GM10248 (cell line): ENCODE measurements around the gene SLC66A2.
"Not testable (repeated sequence)": the region's sequence is repeated elsewhere in the genome, so short reads cannot be mapped to it uniquely, and the experiment has no call there.

ENCODE experiments used
- CTCF ChIA-PET: fragments of 300-600 bp; sonication (Branson Sonifier 250); formaldehyde crosslinking; extraction: SDS; loops from one replicate; lab custom pipeline; 2021; ENCODE audit warnings: antibody characterized with exemption; lab: Yijun Ruan, JAX
- POLR2A ChIA-PET: fragments of 350-650 bp; sonication (Branson Sonifier 250); formaldehyde crosslinking; extraction: SDS; loops from one replicate; lab custom pipeline; 2020; ENCODE audit warnings: antibody characterized with exemption; lab: Yijun Ruan, JAX
- DNase-seq: peaks from one replicate; pipeline ENCODE4 v3.0.0; 2012; ENCODE audit errors: extremely low spot score
- TF ChIP-seq, protein P1 (sequence below): IDR thresholded peaks from 2 replicates; pipeline ENCODE4 v1.5.1; 2012; ENCODE audit warnings: mild to moderate bottlenecking, low read depth; ENCODE audit errors: extremely low read depth, missing control alignments, control extremely low read depth

Gene SLC66A2

GRCh38 chr18:79878741-79879378 is 72.6 kb downstream of the SLC66A2 start:
- TF ChIP-seq, protein P1, sequence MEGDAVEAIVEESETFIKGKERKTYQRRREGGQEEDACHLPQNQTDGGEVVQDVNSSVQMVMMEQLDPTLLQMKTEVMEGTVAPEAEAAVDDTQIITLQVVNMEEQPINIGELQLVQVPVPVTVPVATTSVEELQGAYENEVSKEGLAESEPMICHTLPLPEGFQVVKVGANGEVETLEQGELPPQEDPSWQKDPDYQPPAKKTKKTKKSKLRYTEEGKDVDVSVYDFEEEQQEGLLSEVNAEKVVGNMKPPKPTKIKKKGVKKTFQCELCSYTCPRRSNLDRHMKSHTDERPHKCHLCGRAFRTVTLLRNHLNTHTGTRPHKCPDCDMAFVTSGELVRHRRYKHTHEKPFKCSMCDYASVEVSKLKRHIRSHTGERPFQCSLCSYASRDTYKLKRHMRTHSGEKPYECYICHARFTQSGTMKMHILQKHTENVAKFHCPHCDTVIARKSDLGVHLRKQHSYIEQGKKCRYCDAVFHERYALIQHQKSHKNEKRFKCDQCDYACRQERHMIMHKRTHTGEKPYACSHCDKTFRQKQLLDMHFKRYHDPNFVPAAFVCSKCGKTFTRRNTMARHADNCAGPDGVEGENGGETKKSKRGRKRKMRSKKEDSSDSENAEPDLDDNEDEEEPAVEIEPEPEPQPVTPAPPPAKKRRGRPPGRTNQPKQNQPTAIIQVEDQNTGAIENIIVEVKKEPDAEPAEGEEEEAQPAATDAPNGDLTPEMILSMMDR: no peak
- DNase-seq: no peak
- POLR2A ChIA-PET: no interaction called here
- CTCF ChIA-PET: no interaction called here

DNA sequence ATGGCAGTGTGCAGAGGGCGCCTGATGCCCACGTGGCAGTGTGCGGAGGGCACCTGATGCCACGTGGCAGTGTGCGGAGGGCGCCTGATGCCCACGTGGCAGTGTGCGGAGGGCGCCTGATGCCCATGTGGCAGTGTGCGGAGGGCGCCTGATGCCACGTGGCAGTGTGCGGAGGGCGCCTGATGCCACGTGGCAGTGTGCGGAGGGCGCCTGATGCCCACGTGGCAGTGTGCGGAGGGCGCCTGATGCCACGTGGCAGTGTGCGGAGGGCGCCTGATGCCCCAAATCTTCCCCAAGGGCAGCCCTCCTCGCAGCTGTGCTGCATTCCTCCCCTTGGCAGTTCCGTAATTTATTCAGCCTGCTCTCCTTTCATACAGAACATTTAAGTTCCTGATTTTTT is 73.2 kb downstream of the SLC66A2 start:
- POLR2A ChIA-PET, CTCF ChIA-PET, DNase-seq: not testable (repeated sequence)

- DNase-seq: no peak
- TF ChIP-seq, protein P1: no peak
- POLR2A ChIA-PET: no interaction called here
- CTCF ChIA-PET: no interaction called here
Observed at GRCh38 chr18:79877163-79878091, 74.0 kb downstream of the SLC66A2 start.

- POLR2A ChIA-PET: no interaction called here
- no peak for DNase-seq
- CTCF ChIA-PET: no interaction called here
- TF ChIP-seq, protein P1: no peak
Observed at GRCh38 chr18:79876497-79876896, 75.0 kb downstream of the SLC66A2 start.

DNA sequence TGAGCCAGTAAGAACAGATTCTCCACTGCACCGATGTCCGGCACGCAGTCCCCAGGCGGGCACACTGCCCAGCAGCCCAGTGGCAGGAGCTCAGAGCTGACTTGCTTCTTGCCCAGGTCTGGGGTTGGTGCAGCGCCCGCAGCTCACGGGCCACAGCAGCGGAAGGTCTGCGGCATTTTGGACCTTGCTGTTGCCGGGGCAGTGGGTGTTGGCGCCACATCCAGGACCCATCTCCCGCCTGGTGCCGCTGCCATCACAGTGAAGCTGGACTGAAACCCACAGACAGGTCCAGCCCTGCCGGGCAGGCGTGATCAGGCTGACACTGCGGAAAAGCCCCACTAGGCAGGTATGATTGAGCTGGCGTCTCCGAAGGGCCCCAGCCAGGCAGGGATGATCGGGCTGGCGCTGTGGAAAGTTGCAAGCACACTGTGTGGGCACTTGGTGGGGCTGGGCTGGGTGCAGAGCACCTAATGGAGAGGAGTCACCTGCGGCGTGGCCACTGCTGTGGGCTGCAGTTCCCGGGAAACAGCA is 75.5 kb downstream of the SLC66A2 start:
- TF ChIP-seq, protein P1: no peak
- no peak for DNase-seq
- ChIA-PET POLR2A (no interaction called here), CTCF (no interaction called here)

DNA sequence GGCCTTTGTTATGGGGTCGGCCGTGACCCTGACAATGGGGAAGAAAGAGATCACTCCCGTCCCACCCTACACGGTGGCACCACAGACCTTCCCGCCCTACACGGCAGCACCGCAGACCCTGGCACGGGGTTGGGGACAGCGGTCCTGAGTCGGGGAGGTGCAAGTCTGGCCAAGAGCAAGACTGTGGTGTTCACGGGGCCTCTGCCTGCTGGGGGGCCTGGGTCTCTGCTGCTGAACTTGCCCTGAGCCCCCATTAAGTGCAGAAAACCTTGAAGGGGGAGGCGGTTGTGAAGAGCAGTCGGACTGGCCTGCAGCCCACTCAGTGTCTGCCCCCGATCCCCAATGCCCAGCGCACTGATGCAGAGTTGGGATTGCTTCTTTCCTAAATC is 75.9 kb downstream of the SLC66A2 start:
- ChIA-PET POLR2A (no interaction called here), CTCF (no interaction called here)
- TF ChIP-seq, protein P1: no peak
- DNase-seq: no peak
